NCI-H460 (cell line): ENCODE measurements around the gene TBC1D5. TPM values are rescaled to one million over a fixed set of nuclear protein-coding genes. Genes with fewer than 3 reads are reported as not detected.
"Not testable (repeated sequence)": the region's sequence is repeated elsewhere in the genome, so short reads cannot be mapped to it uniquely, and the experiment has no call there.

Experiments
- DNase-seq: peaks from one replicate; pipeline ENCODE4 v3.0.0-alpha.2; 2016; ENCODE audit warnings: low read depth; ENCODE audit errors: extremely low read depth
- total RNA-seq: library from RNA; depleted of rRNA; stranded (reverse); fragments of >200 nt; shearing (Covaris generic); gene quantifications from 2 replicates; pipeline ENCODE4 v1.2.3, GENCODE V29; 2014

TBC1D5 gene
- total RNA-seq, 1 experiment from 2014 or later, result 48.7 TPM

GRCh38 chr3:17655743-17656142 is 86.7 kb downstream of the TBC1D5 start:
- DNase-seq, result no peak

GRCh38 chr3:17649748-17650147 is 92.7 kb downstream of the TBC1D5 start:
- DNase-seq, result not testable (repeated sequence)

GRCh38 chr3:17648630-17649355 is 93.6 kb downstream of the TBC1D5 start:
- not testable (repeated sequence) for DNase-seq

GRCh38 chr3:17645074-17645698 is 97.2 kb downstream of the TBC1D5 start:
- peak; percentile 55 for DNase-seq

GRCh38 chr3:17643691-17644090 is 98.7 kb downstream of the TBC1D5 start:
- no peak for DNase-seq

- no peak for DNase-seq
Measured at GRCh38 chr3:17642474-17642873, 100.0 kb downstream of the TBC1D5 start.

- no peak for DNase-seq
Measured at GRCh38 chr3:17640466-17640865, 102.0 kb downstream of the TBC1D5 start.

GRCh38 chr3:17639765-17640164 is 102.7 kb downstream of the TBC1D5 start:
- peak; percentile 76 for DNase-seq

GRCh38 chr3:17639257-17639656 is 103.2 kb downstream of the TBC1D5 start:
- peak; percentile 40 for DNase-seq

- no peak for DNase-seq
Measured at GRCh38 chr3:17638356-17638755, 104.1 kb downstream of the TBC1D5 start.

GRCh38 chr3:17635675-17636074 is 106.8 kb downstream of the TBC1D5 start:
- DNase-seq, result not testable (repeated sequence)

GRCh38 chr3:17634964-17635363 is 107.5 kb downstream of the TBC1D5 start:
- DNase-seq, result no peak

GRCh38 chr3:17634201-17634600 is 108.2 kb downstream of the TBC1D5 start:
- DNase-seq, result no peak

GRCh38 chr3:17632401-17633100 is 109.9 kb downstream of the TBC1D5 start:
- peak; percentile 8 for DNase-seq

GRCh38 chr3:17631609-17632008 is 110.8 kb downstream of the TBC1D5 start:
- DNase-seq, result no peak

GRCh38 chr3:17629400-17629799 is 113.0 kb downstream of the TBC1D5 start:
- no peak for DNase-seq

- DNase-seq, result no peak
Measured at GRCh38 chr3:17626395-17626794, 116.0 kb downstream of the TBC1D5 start.

- DNase-seq, result no peak
Measured at GRCh38 chr3:17625133-17625532, 117.3 kb downstream of the TBC1D5 start.

- DNase-seq, result no peak
Measured at GRCh38 chr3:17623464-17623863, 119.0 kb downstream of the TBC1D5 start.

- no peak for DNase-seq
Measured at GRCh38 chr3:17619968-17620367, 122.5 kb downstream of the TBC1D5 start.

- DNase-seq, result not testable (repeated sequence)
Measured at GRCh38 chr3:17613017-17613416, 129.4 kb downstream of the TBC1D5 start.

GRCh38 chr3:17607905-17608304 is 134.5 kb downstream of the TBC1D5 start:
- no peak for DNase-seq
